LNCAP (cell line): ENCODE results near the gene SAXO1.

Experiments used
- CTCF ChIP-seq: fragments of 450-650 bp; IDR thresholded peaks from 2 replicates; pipeline ENCODE4 v1.5.1; 2017; ENCODE audit warnings: mild to moderate bottlenecking

SAXO1 gene

DNA sequence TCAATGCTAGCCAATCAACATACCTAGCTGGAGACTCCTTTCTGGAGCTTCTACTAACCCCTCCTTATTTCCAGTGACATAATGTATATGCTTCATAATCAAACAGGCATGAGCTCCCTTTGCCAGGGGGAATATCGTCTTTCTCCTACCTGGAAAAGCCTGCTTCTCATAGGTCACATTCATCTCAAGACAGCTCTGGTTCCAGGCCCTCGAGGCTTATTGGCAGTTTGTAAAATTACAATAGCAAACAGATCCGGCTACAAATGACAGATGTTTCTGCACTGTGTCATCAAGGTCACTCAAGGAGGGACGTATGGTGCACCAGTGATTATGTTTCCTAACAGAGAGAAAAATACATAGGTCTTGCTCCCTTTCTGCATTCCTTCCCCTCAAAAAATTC, 140.0 kb downstream of the SAXO1 start:
- TF ChIP-seq CTCF = no peak

GRCh38 chr9:18891946-18892670, 140.9 kb downstream of the SAXO1 start:
- TF ChIP-seq CTCF = no peak

DNA sequence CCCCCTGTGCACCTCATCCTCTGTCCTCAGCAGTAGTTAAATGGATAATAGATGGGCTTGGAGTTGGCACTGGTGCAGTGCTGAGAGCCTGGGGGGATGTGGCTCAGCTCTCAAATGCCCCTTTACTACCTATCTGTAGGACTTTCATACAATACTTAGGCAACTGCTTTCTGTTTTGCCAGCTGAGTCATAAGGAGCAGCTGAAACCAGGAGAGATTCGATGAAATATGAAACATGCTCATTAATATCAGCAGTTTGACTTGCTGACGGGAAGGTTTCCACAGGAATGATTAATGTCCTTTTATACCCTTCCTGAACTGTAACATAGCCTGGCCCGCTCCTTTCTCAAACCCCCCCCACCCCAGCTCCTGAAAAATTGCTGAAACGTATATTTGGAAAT, 142.6 kb downstream of the SAXO1 start:
- no peak for TF ChIP-seq CTCF

GRCh38 chr9:18889550-18889949, 143.5 kb downstream of the SAXO1 start:
- no peak for TF ChIP-seq CTCF

GRCh38 chr9:18888290-18888689, 144.7 kb downstream of the SAXO1 start:
- TF ChIP-seq CTCF = no peak

GRCh38 chr9:18887546-18887945, 145.5 kb downstream of the SAXO1 start:
- TF ChIP-seq CTCF = no peak

- no peak for TF ChIP-seq CTCF
Observed at GRCh38 chr9:18881758-18882157, 151.3 kb downstream of the SAXO1 start.

GRCh38 chr9:18877984-18878383, 155.0 kb downstream of the SAXO1 start:
- no peak for TF ChIP-seq CTCF
